K562 treated with DMSO at 1 percent for 24 hours (cell line): ENCODE data around the gene TRIML2. TPM values are rescaled to one million over a fixed set of nuclear protein-coding genes. Genes with fewer than 3 reads are reported as not detected.

ENCODE experiments used
- total RNA-seq: library from RNA; unstranded; fragments of 300-600 nt; gene quantifications from 2 replicates; pipeline ENCODE4 v1.2.3, GENCODE V29; 2022; ENCODE audit warnings: low read depth; ENCODE audit not compliant: insufficient read depth

Gene TRIML2
- not detected in 2 replicates for total RNA-seq

GRCh38 chr4:188109157-188109755 lies at the start of gene TRIML2:
TRIML2 (minus strand) TSS chr4:188109603; CDS start chr4:188105368, 4,235 bp downstream.

GRCh38 chr4:188139141-188139540 lies 29.7 kb upstream of the TRIML2 start, which contains the start of gene TRIML1:
TRIML1 (plus strand) TSS chr4:188139441; CDS start chr4:188139559, 118 bp downstream.

Other genes starting within 250 kb of the TRIML2 start
- gene ZFP42, start 113.8 kb downstream of the TRIML2 start, total RNA-seq, result not detected in 2 replicates
- not detected in 2 replicates for gene TRIML1, start 29.8 kb upstream of the TRIML2 start, total RNA-seq